HCT116 (cell line): Measurements from ENCODE around the gene NGEF. TPM values are rescaled to one million over a fixed set of nuclear protein-coding genes. Genes with fewer than 3 reads are reported as not detected.
A peak's percentile ranks its signal among the peaks of the same experiment; 100 is the strongest.

Experiments used
- ATAC-seq: fragments of 200-7000 bp; cut with Tn5 transposase; 2 replicates; pipeline ENCODE4 v1.9.1; 2020; ENCODE audit warnings: mild to moderate bottlenecking, moderate library complexity
- BruUV-seq: library from RNA; stranded (reverse); fragments of 400-500 nt; replicated peaks from 2 replicates; lab custom pipeline; 2021; lab: Mats Ljungman, UMichigan
- CTCF ChIA-PET: fragments of 300-600 bp; sonication (Branson Sonifier 250); formaldehyde crosslinking; loops from one replicate; lab custom pipeline; 2021; ENCODE audit warnings: antibody characterized with exemption; lab: Charles Lee
- POLR2A ChIA-PET: fragments of 300-600, 350-600 bp; sonication (Branson Sonifier 250); formaldehyde crosslinking; loops from one replicate; lab custom pipeline; 2021; ENCODE audit warnings: antibody characterized with exemption; lab: Charles Lee
- RAD21 ChIA-PET, 2 experiments: fragments of 300-600 bp; sonication (Branson Sonifier 250); formaldehyde crosslinking; loops; one replicate each; lab custom pipeline; 2023; ENCODE audit warnings: low total read pairs in 2 of 2; ENCODE audit not compliant: uncharacterized antibody in 2 of 2, unreplicated experiment in 2 of 2, low non-redundant PET in 1 of 2; lab: Charles Lee
- DNase-seq: peaks from one replicate; pipeline ENCODE4 v3.0.0-alpha.2; 2010; ENCODE audit warnings: low read depth, low spot score
- H2AFZ ChIP-seq: fragments of 200-600 bp; shearing (Covaris generic), sonication (generic); 2 replicates; pipeline ENCODE4 v1.6.1; 2017; ENCODE audit warnings: low read depth, mixed run types, mixed read lengths, antibody characterized with exemption, low read length; ENCODE audit not compliant: poor library complexity, severe bottlenecking
- H3K27ac ChIP-seq: 2 replicates; pipeline ENCODE4 v1.5.1; 2012; ENCODE audit warnings: low read depth, low read length
- H3K27me3 ChIP-seq: fragments of 200-600 bp; sonication (generic); 2 replicates; pipeline ENCODE4 v1.6.1; 2016; ENCODE audit warnings: mixed run types, low read length, mixed read lengths; ENCODE audit not compliant: insufficient read depth
- H3K36me3 ChIP-seq, 2 experiments: fragments of 200-500 bp in 1 of 2; fragments of 200-600 bp in 1 of 2; sonication (Bioruptor generic) in 1 of 2; sonication (generic) in 1 of 2; 2 replicates each; pipeline versions ENCODE4 v1.5.1 to v1.6.1; 2014 to 2016; ENCODE audit warnings: low read length in 2 of 2, inconsistent platforms in 1 of 2, mixed read lengths in 1 of 2, mixed run types in 1 of 2; ENCODE audit not compliant: insufficient read depth in 2 of 2, control insufficient read depth in 1 of 2
- H3K4me1 ChIP-seq, 2 experiments: fragments of 200-600 bp in 1 of 2; sonication (generic) in 1 of 2; 2 replicates each; pipeline versions ENCODE4 v1.5.1 to v1.6.1; 2012 to 2017; ENCODE audit warnings: low read length in 2 of 2, inconsistent platforms in 1 of 2, mild to moderate bottlenecking in 1 of 2, mixed read lengths in 1 of 2, mixed run types in 1 of 2, moderate library complexity in 1 of 2; ENCODE audit not compliant: insufficient read depth in 2 of 2, control insufficient read depth in 1 of 2
- H3K4me2 ChIP-seq: fragments of 200-600 bp; sonication (generic); 2 replicates; pipeline ENCODE4 v1.6.1; 2017; ENCODE audit warnings: mixed run types, low read length, mixed read lengths
- H3K4me3 ChIP-seq, 2 experiments: fragments of 200-600 bp in 1 of 2; sonication (generic) in 1 of 2; replicated peaks in 1 of 2; 2 replicates each; pipeline ENCODE4 v1.5.1; 2011 to 2016; ENCODE audit warnings: low read length in 2 of 2, control low read depth in 1 of 2, low read depth in 1 of 2, mild to moderate bottlenecking in 1 of 2, mixed read lengths in 1 of 2, mixed run types in 1 of 2
- H3K79me2 ChIP-seq: fragments of 200-600 bp; sonication (generic); 2 replicates; pipeline ENCODE4 v1.6.1; 2017; ENCODE audit warnings: mild to moderate bottlenecking, mixed run types, low read length, moderate library complexity, mixed read lengths; ENCODE audit not compliant: insufficient read depth
- H3K9ac ChIP-seq: fragments of 200-600 bp; sonication (generic); 2 replicates; pipeline ENCODE4 v1.6.1; 2016; ENCODE audit warnings: low read length, mixed read lengths
- H3K9me2 ChIP-seq: fragments of 200-600 bp; sonication (generic), shearing (Covaris generic); 2 replicates; pipeline ENCODE4 v1.6.1; 2017; ENCODE audit warnings: mixed run types, mild to moderate bottlenecking, moderate library complexity; ENCODE audit not compliant: insufficient read depth
- H3K9me3 ChIP-seq, 2 experiments: fragments of 200-500 bp in 1 of 2; fragments of 200-600 bp in 1 of 2; sonication (Bioruptor generic) in 1 of 2; sonication (generic) in 1 of 2; 2 replicates each; pipeline ENCODE4 v1.6.1; 2014 to 2017; ENCODE audit warnings: low read length in 2 of 2, mixed read lengths in 2 of 2, inconsistent platforms in 1 of 2, low read depth in 1 of 2, mild to moderate bottlenecking in 1 of 2, mixed run types in 1 of 2, moderate library complexity in 1 of 2; ENCODE audit not compliant: control insufficient read depth in 1 of 2, insufficient read depth in 1 of 2
- H4K20me1 ChIP-seq: fragments of 200-600 bp; sonication (generic), shearing (Covaris generic); 2 replicates; pipeline ENCODE4 v1.6.1; 2017; ENCODE audit warnings: mixed run types, mild to moderate bottlenecking, moderate library complexity; ENCODE audit not compliant: insufficient read depth
- RAD21 ChIP-seq: IDR thresholded peaks from 2 replicates; pipeline ENCODE4 v1.6.1; 2012; ENCODE audit warnings: low read depth, mild to moderate bottlenecking
- intact Hi-C: fragments of 100-400 bp; cut with micrococcal nuclease; formaldehyde crosslinking; loops from 2 replicates; pipeline ENCODE4 v1.10.0; 2022
- total RNA-seq: library from RNA; stranded (reverse); gene quantifications from one replicate; pipeline ENCODE4 v1.2.1, GENCODE V29; 2021; ENCODE audit not compliant: unreplicated experiment
- TF ChIP-seq, protein P1 (sequence below), 3 experiments: fragments of 200-600 bp in 1 of 3; sonication (generic) in 1 of 3; IDR thresholded peaks in 2 of 3; conservative IDR thresholded peaks in 1 of 3; 2 replicates each; pipeline ENCODE4 v1.5.1; 2012 to 2017; ENCODE audit warnings: low read depth in 2 of 3, low read length in 2 of 3, antibody characterized with exemption in 1 of 3, borderline replicate concordance in 1 of 3, control low read depth in 1 of 3, mild to moderate bottlenecking in 1 of 3, mixed read lengths in 1 of 3, mixed run types in 1 of 3, moderate library complexity in 1 of 3; ENCODE audit not compliant: insufficient read depth in 1 of 3
- TF ChIP-seq, protein P2 (sequence below): IDR thresholded peaks from 2 replicates; pipeline ENCODE4 v1.6.1; 2011; ENCODE audit warnings: mild to moderate bottlenecking, low read length, moderate library complexity; ENCODE audit not compliant: insufficient replicate concordance; ENCODE audit errors: extremely low read depth

NGEF gene
- total RNA-seq, 1 experiment from 2014 or later = 12.6 TPM

DNA sequence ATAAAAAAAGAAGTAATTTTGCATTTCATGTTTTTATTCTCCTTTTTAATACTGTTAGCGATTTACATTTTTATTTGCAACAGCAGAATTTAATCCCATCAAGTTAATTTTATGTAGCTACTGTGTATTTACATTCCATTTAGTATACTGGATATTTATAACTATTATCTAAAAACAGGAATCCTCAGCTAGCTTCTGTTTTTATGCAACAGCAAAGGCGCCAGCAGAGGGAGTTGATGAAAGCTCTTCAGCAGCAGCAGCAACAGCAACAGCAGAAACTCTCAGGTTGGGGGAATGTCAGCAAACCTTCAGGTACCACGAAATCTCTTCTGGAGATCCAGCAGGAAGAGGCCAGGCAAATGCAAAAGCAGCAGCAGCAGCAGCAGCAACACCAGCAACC, 169.2 kb downstream of the NGEF start:
- ATAC-seq = no peak
- DNase-seq = no peak
- Histone ChIP-seq H3K4me2 (no peak overlapping the region), H3K79me2 (0 out of 2 replicates have a peak, but pooled peaks cover 10% of the 10 kb centered on the region), H3K27ac (no peak overlapping the region), H3K36me3 (peaks cover 37 to 40% of the 10 kb centered on the region in 2 experiments), H3K9me2 (no peaks in the 10 kb centered on the region), H3K9ac (no peak overlapping the region), H4K20me1 (no peaks in the 10 kb centered on the region; the same call in 1 of the 2 replicates), H3K27me3 (no peaks in the 10 kb centered on the region), H3K4me1 (peaks cover 1 to 10% of the 10 kb centered on the region in 2 experiments; a peak in 3 of 4 replicates), H2AFZ (no peak overlapping the region), H3K9me3 (no peaks in the 10 kb centered on the region), H3K4me3 (no peak overlapping the region)
- ChIA-PET CTCF (interaction anchor here (1.2 to 1.4 kb wide), 2 partner anchors 9 to 210 kb away, joined by 3 to 5 read pairs; no protein-coding TSS in a partner anchor), RAD21 (no interaction called here), POLR2A (no interaction called here)
- TF ChIP-seq RAD21 = peak; percentile 16; the same call in 1 of the 2 replicates
- TF ChIP-seq, protein P1, sequence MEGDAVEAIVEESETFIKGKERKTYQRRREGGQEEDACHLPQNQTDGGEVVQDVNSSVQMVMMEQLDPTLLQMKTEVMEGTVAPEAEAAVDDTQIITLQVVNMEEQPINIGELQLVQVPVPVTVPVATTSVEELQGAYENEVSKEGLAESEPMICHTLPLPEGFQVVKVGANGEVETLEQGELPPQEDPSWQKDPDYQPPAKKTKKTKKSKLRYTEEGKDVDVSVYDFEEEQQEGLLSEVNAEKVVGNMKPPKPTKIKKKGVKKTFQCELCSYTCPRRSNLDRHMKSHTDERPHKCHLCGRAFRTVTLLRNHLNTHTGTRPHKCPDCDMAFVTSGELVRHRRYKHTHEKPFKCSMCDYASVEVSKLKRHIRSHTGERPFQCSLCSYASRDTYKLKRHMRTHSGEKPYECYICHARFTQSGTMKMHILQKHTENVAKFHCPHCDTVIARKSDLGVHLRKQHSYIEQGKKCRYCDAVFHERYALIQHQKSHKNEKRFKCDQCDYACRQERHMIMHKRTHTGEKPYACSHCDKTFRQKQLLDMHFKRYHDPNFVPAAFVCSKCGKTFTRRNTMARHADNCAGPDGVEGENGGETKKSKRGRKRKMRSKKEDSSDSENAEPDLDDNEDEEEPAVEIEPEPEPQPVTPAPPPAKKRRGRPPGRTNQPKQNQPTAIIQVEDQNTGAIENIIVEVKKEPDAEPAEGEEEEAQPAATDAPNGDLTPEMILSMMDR (IDR thresholded peaks at IDR 0.05 in 2 of 3, conservative IDR thresholded peaks at IDR 0.05 in 1 of 3; ENCODE audit: borderline replicate concordance in 1 of 3, insufficient read depth in 1 of 3, low read depth in 2 of 3, low read length in 2 of 3) = peak; percentile 4 to 29 (median 19); a peak in 2 of 6 replicates
- TF ChIP-seq, protein P2, sequence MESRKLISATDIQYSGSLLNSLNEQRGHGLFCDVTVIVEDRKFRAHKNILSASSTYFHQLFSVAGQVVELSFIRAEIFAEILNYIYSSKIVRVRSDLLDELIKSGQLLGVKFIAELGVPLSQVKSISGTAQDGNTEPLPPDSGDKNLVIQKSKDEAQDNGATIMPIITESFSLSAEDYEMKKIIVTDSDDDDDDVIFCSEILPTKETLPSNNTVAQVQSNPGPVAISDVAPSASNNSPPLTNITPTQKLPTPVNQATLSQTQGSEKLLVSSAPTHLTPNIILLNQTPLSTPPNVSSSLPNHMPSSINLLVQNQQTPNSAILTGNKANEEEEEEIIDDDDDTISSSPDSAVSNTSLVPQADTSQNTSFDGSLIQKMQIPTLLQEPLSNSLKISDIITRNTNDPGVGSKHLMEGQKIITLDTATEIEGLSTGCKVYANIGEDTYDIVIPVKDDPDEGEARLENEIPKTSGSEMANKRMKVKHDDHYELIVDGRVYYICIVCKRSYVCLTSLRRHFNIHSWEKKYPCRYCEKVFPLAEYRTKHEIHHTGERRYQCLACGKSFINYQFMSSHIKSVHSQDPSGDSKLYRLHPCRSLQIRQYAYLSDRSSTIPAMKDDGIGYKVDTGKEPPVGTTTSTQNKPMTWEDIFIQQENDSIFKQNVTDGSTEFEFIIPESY = no peak
- BruUV-seq = no TSS peak
- intact Hi-C loops = no loop called here
